ENCODE data around the gene RHBG. TPM values are rescaled to one million over a fixed set of nuclear protein-coding genes. Genes with fewer than 3 reads are reported as not detected.
A peak's percentile ranks its signal among the peaks of the same experiment; 100 is the strongest.

RHBG gene
- total and polyA plus RNA-seq, 3 experiments from 2014 or later, result not detected

- H3K4me3 ChIP-seq (ENCODE audit: low read length), result peak overlapping the region; percentile 62
Observed at GRCh38 chr1:156421062-156421938, 52.3 kb downstream of the RHBG start.

GRCh38 chr1:156421939-156422601 lies 53.1 kb downstream of the RHBG start:
- Mint-ChIP-seq H3K27me3 (peaks cover 22 to 82% of the 10 kb centered on the region in 2 donors), H3K4me3 (peak overlapping the region; percentile 68 to 92 (median 82)), H3K27ac (peak overlapping the region in 7 of 8 donors; percentile 5 to 83 (median 64)), H3K4me1 (peaks cover 23 to 35% (median 26%) of the 10 kb centered on the region in 3 donors), H3K36me3 (peaks cover 0 to 4% (median under 1%) of the 10 kb centered on the region in 3 donors), H3K9me3 (no peaks in the 10 kb centered on the region)
- Histone ChIP-seq H3K9me3 (ENCODE audit: low read length) (no peaks in the 10 kb centered on the region), H3K36me3 (ENCODE audit: insufficient read depth, low read length) (no peaks in the 10 kb centered on the region), H3K4me3 (ENCODE audit: low read length) (peak overlapping the region; percentile 62), H3K27me3 (ENCODE audit: insufficient read depth, low read length, poor library complexity, severe bottlenecking) (peaks cover 46% of the 10 kb centered on the region), H3K4me1 (ENCODE audit: insufficient read depth, low read length) (peaks cover 25% of the 10 kb centered on the region), H3K27ac (ENCODE audit: low read depth, low read length) (no peak overlapping the region)
- DNase-seq, result no peak
- ChIA-PET POLR2A (no interaction called here), CTCF (interaction anchor here (1.0 to 3.2 kb wide), 3 partner anchors 11 to 37 kb away, joined by 3 to 12 read pairs (median 5); no protein-coding TSS in a partner anchor)

More at GRCh38 chr1:156421062-156421938, 52.3 kb downstream of the RHBG start:
- peak overlapping the region in 6 of 8 donors; percentile 9 to 92 (median 72) for H3K27ac Mint-ChIP-seq
- ChIA-PET POLR2A (no interaction called here), CTCF (interaction anchor here (1.4 to 3.2 kb wide), 2 partner anchors 25 to 36 kb away, joined by 5 to 12 read pairs; no protein-coding TSS in a partner anchor)
- peak; percentile 54 to 74 (median 63) for DNase-seq
- no peaks in the 10 kb centered on the region for H3K9me3 Mint-ChIP-seq
- peak overlapping the region; percentile 68 for H3K27ac ChIP-seq (ENCODE audit: low read depth, low read length)
- peaks cover 46% of the 10 kb centered on the region for H3K27me3 ChIP-seq (ENCODE audit: insufficient read depth, low read length, poor library complexity, severe bottlenecking)
- H3K27me3 Mint-ChIP-seq, result peaks cover 15 to 75% of the 10 kb centered on the region in 2 donors
- no peaks in the 10 kb centered on the region for H3K9me3 ChIP-seq (ENCODE audit: low read length)
- H3K36me3 ChIP-seq (ENCODE audit: insufficient read depth, low read length), result no peaks in the 10 kb centered on the region
- H3K4me1 Mint-ChIP-seq, result peaks cover 23 to 35% (median 26%) of the 10 kb centered on the region in 3 donors
- H3K4me3 Mint-ChIP-seq, result peak overlapping the region; percentile 91 to 97 (median 93)
- H3K36me3 Mint-ChIP-seq, result peaks cover 0 to 4% (median 3%) of the 10 kb centered on the region in 3 donors
- peaks cover 25% of the 10 kb centered on the region for H3K4me1 ChIP-seq (ENCODE audit: insufficient read depth, low read length)

DNA sequence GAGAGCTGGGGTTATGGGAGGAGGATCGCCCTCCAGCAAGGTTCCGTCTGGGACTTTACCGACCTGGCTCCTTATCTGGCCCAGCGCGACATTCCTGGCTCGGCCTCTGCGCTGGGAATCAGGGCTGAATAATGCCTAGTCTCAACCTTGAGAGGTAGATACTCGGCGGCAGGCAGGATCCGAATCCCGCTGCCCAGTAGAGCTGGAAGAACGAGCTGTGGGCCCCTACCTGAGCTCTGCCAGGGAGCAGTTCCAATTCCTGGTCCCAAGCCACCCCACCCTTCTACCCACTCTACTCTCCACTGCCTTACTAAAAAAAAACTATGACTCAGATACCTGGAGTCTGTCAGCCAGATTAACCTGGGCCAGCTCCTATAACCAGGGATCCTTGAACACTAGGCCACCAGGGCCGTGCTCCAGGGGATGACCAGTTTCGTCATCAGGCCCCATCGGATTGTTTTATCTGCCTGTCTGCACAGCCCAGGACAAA lies 53.6 kb downstream of the RHBG start:
- H3K36me3 Mint-ChIP-seq, result peaks cover 0 to 4% (median 0%) of the 10 kb centered on the region in 3 donors
- peaks cover 27 to 82% of the 10 kb centered on the region in 2 donors for H3K27me3 Mint-ChIP-seq
- Histone ChIP-seq H3K27ac (ENCODE audit: low read depth, low read length) (no peak overlapping the region), H3K9me3 (ENCODE audit: low read length) (no peaks in the 10 kb centered on the region), H3K4me1 (ENCODE audit: insufficient read depth, low read length) (peaks cover 25% of the 10 kb centered on the region), H3K27me3 (ENCODE audit: insufficient read depth, low read length, poor library complexity, severe bottlenecking) (peaks cover 46% of the 10 kb centered on the region), H3K4me3 (ENCODE audit: low read length) (no peak overlapping the region), H3K36me3 (ENCODE audit: insufficient read depth, low read length) (no peaks in the 10 kb centered on the region)
- CTCF ChIA-PET, result interaction anchor here (1.0 to 3.2 kb wide), 4 partner anchors 10 to 37 kb away, joined by 3 to 13 read pairs (median 8); no protein-coding TSS in a partner anchor
- H3K4me3 Mint-ChIP-seq, result peak overlapping the region in 3 of 7 donors; percentile 16 to 68 (median 49)
- peaks cover 23 to 35% (median 26%) of the 10 kb centered on the region in 3 donors for H3K4me1 Mint-ChIP-seq
- no peak overlapping the region for H3K27ac Mint-ChIP-seq
- no peak for DNase-seq
- POLR2A ChIA-PET, result no interaction called here
- H3K9me3 Mint-ChIP-seq, result no peaks in the 10 kb centered on the region

- peaks cover 23 to 33% (median 25%) of the 10 kb centered on the region in 3 donors for H3K4me1 Mint-ChIP-seq
- ChIA-PET CTCF (interaction anchor here (1.5 to 3.2 kb wide), 3 partner anchors 11 to 38 kb away, joined by 3 to 13 read pairs (median 12); no protein-coding TSS in a partner anchor), POLR2A (no interaction called here)
- peaks cover 0 to 4% (median 0%) of the 10 kb centered on the region in 3 donors for H3K36me3 Mint-ChIP-seq
- DNase-seq, result no peak
- Histone ChIP-seq H3K4me1 (ENCODE audit: insufficient read depth, low read length) (peaks cover 25% of the 10 kb centered on the region), H3K4me3 (ENCODE audit: low read length) (no peak overlapping the region), H3K27me3 (ENCODE audit: insufficient read depth, low read length, poor library complexity, severe bottlenecking) (peaks cover 56% of the 10 kb centered on the region), H3K9me3 (ENCODE audit: low read length) (no peaks in the 10 kb centered on the region), H3K36me3 (ENCODE audit: insufficient read depth, low read length) (no peaks in the 10 kb centered on the region), H3K27ac (ENCODE audit: low read depth, low read length) (no peak overlapping the region)
- H3K27me3 Mint-ChIP-seq, result peaks cover 33 to 88% of the 10 kb centered on the region in 2 donors
- no peaks in the 10 kb centered on the region for H3K9me3 Mint-ChIP-seq
- no peak overlapping the region for H3K27ac Mint-ChIP-seq
- peak overlapping the region in 2 of 7 donors; percentile 1 to 68 for H3K4me3 Mint-ChIP-seq
Observed at GRCh38 chr1:156423422-156424352, 54.7 kb downstream of the RHBG start.

GRCh38 chr1:156424806-156425432 lies 55.9 kb downstream of the RHBG start:
- ChIA-PET POLR2A (no interaction called here), CTCF (interaction anchor here (1.0 to 2.3 kb wide), 3 partner anchors 10 to 21 kb away, joined by 3 to 13 read pairs (median 4); no protein-coding TSS in a partner anchor)
- Mint-ChIP-seq H3K9me3 (no peaks in the 10 kb centered on the region), H3K4me3 (no peak overlapping the region), H3K4me1 (peaks cover 13 to 21% (median 15%) of the 10 kb centered on the region in 3 donors), H3K27ac (no peak overlapping the region), H3K36me3 (peaks cover 0 to 4% (median 0%) of the 10 kb centered on the region in 3 donors), H3K27me3 (peaks cover 34 to 89% of the 10 kb centered on the region in 2 donors)
- Histone ChIP-seq H3K9me3 (ENCODE audit: low read length) (no peaks in the 10 kb centered on the region), H3K4me1 (ENCODE audit: insufficient read depth, low read length) (peaks cover 21% of the 10 kb centered on the region), H3K27me3 (ENCODE audit: insufficient read depth, low read length, poor library complexity, severe bottlenecking) (peaks cover 66% of the 10 kb centered on the region), H3K27ac (ENCODE audit: low read depth, low read length) (no peak overlapping the region), H3K4me3 (ENCODE audit: low read length) (no peak overlapping the region), H3K36me3 (ENCODE audit: insufficient read depth, low read length) (no peaks in the 10 kb centered on the region)
- no peak for DNase-seq

- ChIA-PET POLR2A (no interaction called here), CTCF (interaction anchor here (1.0 to 1.4 kb wide), 2 partner anchors 17 to 20 kb away, joined by 3 to 4 read pairs; no protein-coding TSS in a partner anchor)
- Mint-ChIP-seq H3K27ac (no peak overlapping the region), H3K27me3 (peaks cover 33 to 90% of the 10 kb centered on the region in 2 donors), H3K4me1 (peaks cover 6 to 11% (median 7%) of the 10 kb centered on the region in 3 donors), H3K36me3 (no peaks in the 10 kb centered on the region), H3K4me3 (no peak overlapping the region), H3K9me3 (no peaks in the 10 kb centered on the region)
- Histone ChIP-seq H3K9me3 (ENCODE audit: low read length) (no peaks in the 10 kb centered on the region), H3K4me1 (ENCODE audit: insufficient read depth, low read length) (peaks cover 10% of the 10 kb centered on the region), H3K36me3 (ENCODE audit: insufficient read depth, low read length) (no peaks in the 10 kb centered on the region), H3K27ac (ENCODE audit: low read depth, low read length) (no peak overlapping the region), H3K27me3 (ENCODE audit: insufficient read depth, low read length, poor library complexity, severe bottlenecking) (peaks cover 68% of the 10 kb centered on the region), H3K4me3 (ENCODE audit: low read length) (no peak overlapping the region)
- DNase-seq, result no peak
Observed at GRCh38 chr1:156425943-156426342, 56.9 kb downstream of the RHBG start.

All from CD8-positive, alpha-beta memory T cell (primary cell).